ENCODE measurements around the gene NKAIN2.

DNA sequence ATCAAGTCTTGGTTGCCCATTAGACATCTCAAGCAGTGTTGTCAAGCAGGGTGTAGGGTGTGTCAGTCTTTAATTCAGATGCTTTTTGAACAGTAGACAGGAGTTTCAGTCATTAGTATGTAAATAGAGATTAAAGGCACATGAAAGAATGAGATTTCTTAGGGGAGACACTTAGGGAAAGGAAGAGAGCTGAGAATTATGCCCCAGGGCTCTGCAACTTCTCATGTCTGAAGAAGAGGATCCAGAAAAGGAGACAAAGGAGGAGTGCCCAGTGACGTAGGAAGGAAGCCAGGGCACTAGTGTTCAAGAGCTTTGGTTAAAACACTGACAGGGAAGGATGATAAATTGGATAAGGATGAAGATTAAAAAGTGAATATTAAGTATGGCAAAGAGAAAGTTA, 569.7 kb downstream of the NKAIN2 start:
- TF ChIP-seq, protein P1, sequence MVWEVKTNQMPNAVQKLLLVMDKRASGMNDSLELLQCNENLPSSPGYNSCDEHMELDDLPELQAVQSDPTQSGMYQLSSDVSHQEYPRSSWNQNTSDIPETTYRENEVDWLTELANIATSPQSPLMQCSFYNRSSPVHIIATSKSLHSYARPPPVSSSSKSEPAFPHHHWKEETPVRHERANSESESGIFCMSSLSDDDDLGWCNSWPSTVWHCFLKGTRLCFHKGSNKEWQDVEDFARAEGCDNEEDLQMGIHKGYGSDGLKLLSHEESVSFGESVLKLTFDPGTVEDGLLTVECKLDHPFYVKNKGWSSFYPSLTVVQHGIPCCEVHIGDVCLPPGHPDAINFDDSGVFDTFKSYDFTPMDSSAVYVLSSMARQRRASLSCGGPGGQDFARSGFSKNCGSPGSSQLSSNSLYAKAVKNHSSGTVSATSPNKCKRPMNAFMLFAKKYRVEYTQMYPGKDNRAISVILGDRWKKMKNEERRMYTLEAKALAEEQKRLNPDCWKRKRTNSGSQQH (CRISPR knock-in tag; IDR thresholded peaks at IDR 0.05): no peak
- no peak for TF ChIP-seq TARDBP (IDR thresholded peaks at IDR 0.05)
- no peak for TF ChIP-seq BHLHE40 (IDR thresholded peaks at IDR 0.05; ENCODE audit: low read length)
- no peak for TF ChIP-seq SP1 (CRISPR knock-in tag; IDR thresholded peaks at IDR 0.05)
- TF ChIP-seq, protein P2, sequence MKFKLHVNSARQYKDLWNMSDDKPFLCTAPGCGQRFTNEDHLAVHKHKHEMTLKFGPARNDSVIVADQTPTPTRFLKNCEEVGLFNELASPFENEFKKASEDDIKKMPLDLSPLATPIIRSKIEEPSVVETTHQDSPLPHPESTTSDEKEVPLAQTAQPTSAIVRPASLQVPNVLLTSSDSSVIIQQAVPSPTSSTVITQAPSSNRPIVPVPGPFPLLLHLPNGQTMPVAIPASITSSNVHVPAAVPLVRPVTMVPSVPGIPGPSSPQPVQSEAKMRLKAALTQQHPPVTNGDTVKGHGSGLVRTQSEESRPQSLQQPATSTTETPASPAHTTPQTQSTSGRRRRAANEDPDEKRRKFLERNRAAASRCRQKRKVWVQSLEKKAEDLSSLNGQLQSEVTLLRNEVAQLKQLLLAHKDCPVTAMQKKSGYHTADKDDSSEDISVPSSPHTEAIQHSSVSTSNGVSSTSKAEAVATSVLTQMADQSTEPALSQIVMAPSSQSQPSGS (CRISPR knock-in tag; IDR thresholded peaks at IDR 0.05): no peak
- TF ChIP-seq, protein P3, sequence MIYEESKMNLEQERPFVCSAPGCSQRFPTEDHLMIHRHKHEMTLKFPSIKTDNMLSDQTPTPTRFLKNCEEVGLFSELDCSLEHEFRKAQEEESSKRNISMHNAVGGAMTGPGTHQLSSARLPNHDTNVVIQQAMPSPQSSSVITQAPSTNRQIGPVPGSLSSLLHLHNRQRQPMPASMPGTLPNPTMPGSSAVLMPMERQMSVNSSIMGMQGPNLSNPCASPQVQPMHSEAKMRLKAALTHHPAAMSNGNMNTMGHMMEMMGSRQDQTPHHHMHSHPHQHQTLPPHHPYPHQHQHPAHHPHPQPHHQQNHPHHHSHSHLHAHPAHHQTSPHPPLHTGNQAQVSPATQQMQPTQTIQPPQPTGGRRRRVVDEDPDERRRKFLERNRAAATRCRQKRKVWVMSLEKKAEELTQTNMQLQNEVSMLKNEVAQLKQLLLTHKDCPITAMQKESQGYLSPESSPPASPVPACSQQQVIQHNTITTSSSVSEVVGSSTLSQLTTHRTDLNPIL (CRISPR knock-in tag; IDR thresholded peaks at IDR 0.05): no peak
- no peak for TF ChIP-seq SMAD4 (CRISPR knock-in tag; conservative IDR thresholded peaks at IDR 0.05)
- TF ChIP-seq NR2F6 (CRISPR knock-in tag; IDR thresholded peaks at IDR 0.05): no peak
- TF ChIP-seq, protein P4, sequence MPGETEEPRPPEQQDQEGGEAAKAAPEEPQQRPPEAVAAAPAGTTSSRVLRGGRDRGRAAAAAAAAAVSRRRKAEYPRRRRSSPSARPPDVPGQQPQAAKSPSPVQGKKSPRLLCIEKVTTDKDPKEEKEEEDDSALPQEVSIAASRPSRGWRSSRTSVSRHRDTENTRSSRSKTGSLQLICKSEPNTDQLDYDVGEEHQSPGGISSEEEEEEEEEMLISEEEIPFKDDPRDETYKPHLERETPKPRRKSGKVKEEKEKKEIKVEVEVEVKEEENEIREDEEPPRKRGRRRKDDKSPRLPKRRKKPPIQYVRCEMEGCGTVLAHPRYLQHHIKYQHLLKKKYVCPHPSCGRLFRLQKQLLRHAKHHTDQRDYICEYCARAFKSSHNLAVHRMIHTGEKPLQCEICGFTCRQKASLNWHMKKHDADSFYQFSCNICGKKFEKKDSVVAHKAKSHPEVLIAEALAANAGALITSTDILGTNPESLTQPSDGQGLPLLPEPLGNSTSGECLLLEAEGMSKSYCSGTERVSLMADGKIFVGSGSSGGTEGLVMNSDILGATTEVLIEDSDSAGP (CRISPR knock-in tag; IDR thresholded peaks at IDR 0.05): no peak
- no peak for TF ChIP-seq SAP30 (IDR thresholded peaks at IDR 0.05; ENCODE audit: borderline replicate concordance, insufficient read depth, low read depth, low read length, poor library complexity, severe bottlenecking)
- TF ChIP-seq ZNF668 (CRISPR knock-in tag; IDR thresholded peaks at IDR 0.05): no peak
